Kidney glomerular epithelial cell (primary cell): ENCODE results near the gene GBP7.
A peak's percentile ranks its signal among the peaks of the same experiment; 100 is the strongest.

Experiments
- DNase-seq: peaks from one replicate; lab custom pipeline; 2025; lab: John Stamatoyannopoulos, UW

Gene GBP7

GRCh38 chr1:89114662-89115061 is 61.1 kb downstream of the GBP7 start:
- DNase-seq: no peak

- DNase-seq: no peak
Observed at GRCh38 chr1:89112871-89113613, 62.8 kb downstream of the GBP7 start.

GRCh38 chr1:89104687-89105086 is 71.1 kb downstream of the GBP7 start:
- no peak for DNase-seq

- DNase-seq: no peak
Observed at GRCh38 chr1:89104147-89104546, 71.7 kb downstream of the GBP7 start.

DNA sequence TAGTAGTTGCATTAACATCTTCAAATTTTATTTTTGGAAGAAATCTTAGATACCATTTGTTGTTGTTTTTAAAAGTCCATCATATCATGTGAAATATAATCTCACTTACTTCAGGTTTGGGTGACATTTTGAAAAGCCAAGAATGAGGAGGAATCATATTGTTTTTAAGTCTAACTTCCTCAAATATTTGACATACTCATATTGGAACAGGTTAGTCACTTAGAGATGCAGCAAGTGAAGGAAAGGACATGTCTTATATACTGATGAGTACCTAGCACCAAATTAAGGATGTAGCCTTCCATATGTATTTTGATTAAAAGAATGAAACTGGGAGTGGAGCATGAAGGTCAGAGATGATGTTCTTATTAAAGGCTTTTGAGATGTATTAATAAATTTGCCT is 73.8 kb downstream of the GBP7 start:
- no peak for DNase-seq

DNA sequence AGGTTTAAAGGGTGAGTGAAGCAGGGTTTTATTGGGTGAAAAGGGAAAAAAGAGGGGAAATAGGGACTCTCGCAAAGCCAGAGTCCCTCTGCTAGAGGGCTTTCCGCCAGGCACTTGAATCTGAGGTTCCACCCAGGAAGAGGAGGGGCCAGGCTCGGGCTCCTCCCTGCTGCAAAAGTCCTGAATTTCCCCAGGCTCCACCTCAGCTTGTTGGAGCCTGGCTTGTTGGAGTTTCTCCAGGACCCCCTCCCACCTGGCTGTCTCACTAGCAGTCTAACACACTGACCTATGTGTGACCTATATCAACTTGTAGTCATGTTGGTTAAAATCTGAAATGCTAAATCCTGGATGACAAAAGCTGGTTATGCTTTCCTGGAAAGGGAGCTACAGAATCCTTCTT is 75.4 kb downstream of the GBP7 start:
- DNase-seq: no peak

DNA sequence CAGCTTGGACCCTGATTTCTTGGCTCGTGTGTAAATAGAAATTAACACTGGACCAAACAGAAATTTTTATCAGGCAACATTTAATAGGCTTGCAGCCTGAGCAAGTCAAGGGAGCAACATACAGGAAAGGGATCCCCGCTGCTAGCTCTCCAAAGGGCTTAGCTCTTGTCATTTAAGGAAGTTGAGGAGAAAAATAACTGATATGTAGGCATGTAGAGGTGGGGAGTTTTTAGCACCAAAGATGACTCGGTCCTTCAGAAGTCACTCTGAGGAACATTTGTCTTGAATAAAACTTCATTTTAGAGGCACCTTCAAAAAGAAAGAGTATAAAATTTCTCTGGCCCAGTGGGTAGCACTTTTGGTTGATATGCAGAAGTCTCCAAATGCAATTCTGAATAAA is 76.9 kb downstream of the GBP7 start:
- DNase-seq: no peak

DNA sequence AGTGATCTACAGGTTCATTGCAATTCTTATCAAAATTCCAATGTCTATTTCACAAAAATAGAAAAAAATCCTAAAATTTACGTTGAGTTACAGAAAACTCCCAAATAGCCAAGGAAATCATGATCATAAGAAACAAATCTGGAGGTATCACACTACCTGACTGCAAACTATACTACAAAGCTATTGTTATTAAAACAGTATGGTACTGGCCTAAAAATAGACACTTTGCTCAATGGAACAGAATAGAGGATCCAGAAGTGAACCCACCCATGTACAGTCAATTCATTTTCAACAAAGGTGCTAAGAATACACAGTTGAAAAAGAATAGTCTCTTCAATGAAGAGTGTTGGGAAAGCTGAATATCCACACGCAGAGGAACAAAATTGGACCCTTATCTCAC is 80.1 kb downstream of the GBP7 start:
- DNase-seq: no peak

DNA sequence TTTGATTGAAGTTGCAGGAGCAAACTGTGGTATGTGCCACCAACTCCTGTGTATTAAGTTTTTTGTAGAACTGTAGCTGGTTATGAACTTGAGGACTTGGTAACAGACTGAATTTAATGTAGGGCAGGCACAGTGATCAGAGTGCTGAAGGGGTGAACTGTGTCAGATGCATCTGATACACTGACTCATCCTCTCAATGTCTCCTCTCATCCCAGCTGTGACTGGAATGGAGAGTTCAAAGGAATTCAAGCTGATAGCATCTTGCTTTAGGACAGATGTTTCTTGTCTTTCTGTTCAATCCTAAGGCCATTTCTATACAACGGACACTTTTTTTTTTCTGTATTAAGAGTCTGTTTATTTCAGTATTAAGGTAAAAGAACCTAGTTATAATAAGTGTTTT is 85.8 kb downstream of the GBP7 start:
- no peak for DNase-seq

- DNase-seq: no peak
Observed at GRCh38 chr1:89088572-89088971, 87.2 kb downstream of the GBP7 start.

DNA sequence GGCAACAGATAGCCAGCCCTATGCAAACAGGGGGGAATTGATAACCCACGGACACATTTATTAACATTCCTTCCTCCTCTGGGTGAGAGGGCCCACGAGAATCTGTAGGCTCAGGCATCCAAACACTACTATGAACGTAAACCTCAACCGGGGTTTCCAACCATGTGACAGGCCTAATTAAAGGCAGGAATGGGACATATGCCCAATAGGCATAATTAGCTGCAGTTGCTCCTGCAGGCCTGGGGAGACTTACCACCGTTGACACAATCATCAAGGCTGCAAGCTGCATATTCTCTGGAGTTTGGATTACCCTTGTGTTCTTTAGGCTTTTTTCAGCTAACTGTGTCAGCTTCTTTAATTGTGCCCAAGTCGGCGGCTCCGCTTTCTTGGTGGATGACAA is 88.6 kb downstream of the GBP7 start:
- DNase-seq: no peak

DNA sequence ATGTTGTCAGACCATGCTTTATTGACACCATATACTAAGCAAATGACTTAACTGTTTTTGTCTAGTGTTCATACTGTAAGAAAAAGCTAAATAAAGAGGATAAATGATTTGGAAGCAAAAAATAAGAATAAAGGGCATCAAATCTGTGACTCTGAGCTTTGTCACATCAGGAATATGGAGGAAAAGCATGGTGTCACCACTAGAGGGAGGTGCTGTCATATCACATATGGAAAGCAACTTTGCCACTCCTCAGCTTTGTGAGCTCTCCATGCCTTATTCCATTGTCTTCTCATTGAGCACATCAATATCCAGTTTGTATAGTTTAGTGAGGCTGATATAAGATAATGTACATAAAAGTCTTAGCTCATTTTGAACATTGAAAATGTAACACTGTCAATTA is 90.0 kb downstream of the GBP7 start:
- peak; percentile 39 for DNase-seq
